ENCODE measurements around the gene NDRG4. TPM values are rescaled to one million over a fixed set of nuclear protein-coding genes. Genes with fewer than 3 reads are reported as not detected.

The NDRG4 gene
- total RNA-seq, 1 donor from 2014 or later = 8.7 TPM

- no peaks in the 10 kb centered on the region for H3K36me3 Mint-ChIP-seq (ENCODE audit: low read depth)
- H3K27me3 Mint-ChIP-seq (ENCODE audit: low read depth) = no peaks in the 10 kb centered on the region
- H3K4me1 Mint-ChIP-seq (ENCODE audit: low read depth) = peaks cover 17% of the 10 kb centered on the region
- no peaks in the 10 kb centered on the region for H3K9me3 Mint-ChIP-seq (ENCODE audit: low read depth)
- H3K4me3 Mint-ChIP-seq (ENCODE audit: unreplicated experiment) = no peak overlapping the region
- DNase-seq (ENCODE audit: low spot score) = peak; percentile 86
- no peak for TF ChIP-seq CTCF (IDR thresholded peaks at IDR 0.05)
- no peak overlapping the region for H3K27ac Mint-ChIP-seq (ENCODE audit: unreplicated experiment)
Observed at GRCh38 chr16:58503863-58504688, 4.1 kb downstream of the NDRG4 start.

- Mint-ChIP-seq H3K27me3 (ENCODE audit: low read depth) (no peaks in the 10 kb centered on the region), H3K4me3 (ENCODE audit: unreplicated experiment) (no peak overlapping the region), H3K27ac (ENCODE audit: unreplicated experiment) (no peak overlapping the region), H3K36me3 (ENCODE audit: low read depth) (no peaks in the 10 kb centered on the region), H3K9me3 (ENCODE audit: low read depth) (no peaks in the 10 kb centered on the region), H3K4me1 (ENCODE audit: low read depth) (peaks cover under 1% of the 10 kb centered on the region)
- TF ChIP-seq CTCF (IDR thresholded peaks at IDR 0.05) = no peak
- peak; percentile 81 for DNase-seq (ENCODE audit: low spot score)
Observed at GRCh38 chr16:58506241-58507194, 6.6 kb downstream of the NDRG4 start.

GRCh38 chr16:58507195-58507962 is 7.4 kb downstream of the NDRG4 start:
- Mint-ChIP-seq H3K9me3 (ENCODE audit: low read depth) (no peaks in the 10 kb centered on the region), H3K36me3 (ENCODE audit: low read depth) (no peaks in the 10 kb centered on the region), H3K4me3 (ENCODE audit: unreplicated experiment) (no peak overlapping the region), H3K4me1 (ENCODE audit: low read depth) (no peaks in the 10 kb centered on the region), H3K27me3 (ENCODE audit: low read depth) (no peaks in the 10 kb centered on the region), H3K27ac (ENCODE audit: unreplicated experiment) (no peak overlapping the region)
- DNase-seq (ENCODE audit: low spot score) = peak; percentile 77
- TF ChIP-seq CTCF (IDR thresholded peaks at IDR 0.05) = no peak

GRCh38 chr16:58507963-58508670 is 8.2 kb downstream of the NDRG4 start:
- Mint-ChIP-seq H3K4me3 (ENCODE audit: unreplicated experiment) (no peak overlapping the region), H3K27ac (ENCODE audit: unreplicated experiment) (no peak overlapping the region), H3K27me3 (ENCODE audit: low read depth) (no peaks in the 10 kb centered on the region), H3K9me3 (ENCODE audit: low read depth) (no peaks in the 10 kb centered on the region), H3K36me3 (ENCODE audit: low read depth) (no peaks in the 10 kb centered on the region), H3K4me1 (ENCODE audit: low read depth) (no peaks in the 10 kb centered on the region)
- peak; percentile 51 for DNase-seq (ENCODE audit: low spot score)
- TF ChIP-seq CTCF (IDR thresholded peaks at IDR 0.05) = no peak
